Liver (tissue), 9 donors: ENCODE data around the gene AGAP2. TPM values are rescaled to one million over a fixed set of nuclear protein-coding genes. Genes with fewer than 3 reads are reported as not detected.

ENCODE experiments used
- DNase-seq: peaks from one replicate; pipeline ENCODE4 v3.0.0-alpha.2; 2017; ENCODE audit warnings: low spot score
- H3K27ac ChIP-seq, 2 donors: one replicate each; pipeline ENCODE4 v1.7.0; 2013; ENCODE audit warnings: inconsistent platforms in 2 of 2, low read length in 2 of 2, control low read depth in 1 of 2, low read depth in 1 of 2, mild to moderate bottlenecking in 1 of 2
- H3K27me3 ChIP-seq, 4 donors: one replicate each; pipeline versions ENCODE4 v1.6.1 to v1.7.0; 2013; ENCODE audit warnings: low read length in 3 of 4, inconsistent platforms in 1 of 4, mild to moderate bottlenecking in 1 of 4, moderate library complexity in 1 of 4; ENCODE audit not compliant: control insufficient read depth in 4 of 4, insufficient read depth in 4 of 4
- H3K36me3 ChIP-seq, 4 donors: one replicate each; pipeline versions ENCODE4 v1.6.1 to v1.7.0; 2013; ENCODE audit warnings: low read length in 3 of 4, mild to moderate bottlenecking in 3 of 4, low read depth in 1 of 4, moderate library complexity in 1 of 4; ENCODE audit not compliant: control insufficient read depth in 4 of 4, insufficient read depth in 3 of 4
- H3K4me1 ChIP-seq, 4 donors: one replicate each; pipeline versions ENCODE4 v1.6.1 to v1.7.0; 2013; ENCODE audit warnings: low read length in 3 of 4, mild to moderate bottlenecking in 3 of 4, moderate library complexity in 1 of 4; ENCODE audit not compliant: control insufficient read depth in 4 of 4, insufficient read depth in 4 of 4
- H3K4me3 ChIP-seq, 3 donors: one replicate each; pipeline versions ENCODE4 v1.6.1 to v1.7.0; 2013; ENCODE audit warnings: low read length in 3 of 3, control low read depth in 1 of 3, low read depth in 1 of 3, mild to moderate bottlenecking in 1 of 3
- H3K9ac ChIP-seq, 2 donors: one replicate each; pipeline ENCODE4 v1.7.0; 2013; ENCODE audit warnings: low read length in 2 of 2, mild to moderate bottlenecking in 2 of 2, moderate library complexity in 2 of 2, control low read depth in 1 of 2, low read depth in 1 of 2
- H3K9me3 ChIP-seq, 4 donors: one replicate each; pipeline versions ENCODE4 v1.6.1 to v1.7.0; 2013; ENCODE audit warnings: low read length in 3 of 4; ENCODE audit not compliant: control insufficient read depth in 4 of 4
- EGR1 ChIP-seq, 2 donors: IDR thresholded peaks; 2 replicates each; pipeline ENCODE4 v1.6.1; 2016 to 2018; ENCODE audit warnings: antibody characterized with exemption in 2 of 2, low read depth in 2 of 2
- FOXA1 ChIP-seq: IDR thresholded peaks from 2 replicates; pipeline ENCODE4 v1.6.1; 2016; ENCODE audit warnings: antibody characterized with exemption
- FOXA2 ChIP-seq: IDR thresholded peaks from 2 replicates; pipeline ENCODE4 v1.6.1; 2016; ENCODE audit warnings: antibody characterized with exemption
- GABPA ChIP-seq, 2 donors: IDR thresholded peaks in 1 of 2; conservative IDR thresholded peaks in 1 of 2; 2 replicates each; pipeline ENCODE4 v1.6.1; 2016; ENCODE audit warnings: antibody characterized with exemption in 2 of 2, mild to moderate bottlenecking in 1 of 2, moderate library complexity in 1 of 2
- HNF4G ChIP-seq: IDR thresholded peaks from 2 replicates; pipeline ENCODE4 v1.6.1; 2016; ENCODE audit warnings: antibody characterized with exemption
- NR2F2 ChIP-seq: IDR thresholded peaks from 2 replicates; pipeline ENCODE4 v1.6.1; 2016; ENCODE audit warnings: antibody characterized with exemption
- RAD21 ChIP-seq, 2 donors: IDR thresholded peaks; 2 replicates each; pipeline ENCODE4 v1.6.1; 2016; ENCODE audit warnings: antibody characterized with exemption in 2 of 2, mild to moderate bottlenecking in 2 of 2
- RXRA ChIP-seq, 2 donors: IDR thresholded peaks; 2 replicates each; pipeline ENCODE4 v1.6.1; 2017 to 2018; ENCODE audit warnings: antibody characterized with exemption in 2 of 2, mild to moderate bottlenecking in 1 of 2
- SP1 ChIP-seq: IDR thresholded peaks from 2 replicates; pipeline ENCODE4 v1.6.1; 2018; ENCODE audit warnings: antibody characterized with exemption, mild to moderate bottlenecking
- YY1 ChIP-seq: IDR thresholded peaks from 2 replicates; pipeline ENCODE4 v1.6.1; 2016; ENCODE audit warnings: antibody characterized with exemption, mild to moderate bottlenecking
- WGBS: extraction: QIAGEN DNeasy Blood & Tissue Kit; methylation state at CpG from one replicate; pipeline ENCODE4 v1.1.7; 2013; 5-methylcytosine and 5-hydroxymethylcytosine counted together
- polyA plus RNA-seq, 2 donors: library from polyadenylated mRNA; stranded (reverse) in 1 of 2; unstranded in 1 of 2; fragments of 200-250 nt in 1 of 2; fragments of >200 nt in 1 of 2; fragmentation: Nextera tagmentation in 1 of 2; extraction: Ambion mirVana in 1 of 2; gene quantifications; one replicate each; pipeline versions ENCODE4 v1.2.1 to v1.2.3, GENCODE V29; 2013 to 2015
- total RNA-seq, 2 donors: library from RNA; depleted of rRNA; stranded (reverse); fragments of >200 nt; gene quantifications; one replicate each; pipeline ENCODE4 v1.2.3, GENCODE V29; 2014
- TF ChIP-seq, protein P1 (sequence below): IDR thresholded peaks from 2 replicates; pipeline ENCODE4 v1.6.1; 2016; ENCODE audit warnings: antibody characterized with exemption
- TF ChIP-seq, protein P2 (sequence below): IDR thresholded peaks from 2 replicates; pipeline ENCODE4 v1.6.1; 2016; ENCODE audit warnings: antibody characterized with exemption, mild to moderate bottlenecking
- donor health status: healthy.
- donor health status: healthy.
- donor health status: healthy.
- donor health status: healthy.
- donor health status: healthy.

The AGAP2 gene
- total and polyA plus RNA-seq, 4 donors: 0.18 to 1.7 (median 0.64) TPM

GRCh38 chr12:57724936-57725740, 13.4 kb downstream of the AGAP2 start (continued):
- no peak for TF ChIP-seq HNF4G
- no peak for TF ChIP-seq SP1
- TF ChIP-seq YY1: no peak
- TF ChIP-seq, protein P1, sequence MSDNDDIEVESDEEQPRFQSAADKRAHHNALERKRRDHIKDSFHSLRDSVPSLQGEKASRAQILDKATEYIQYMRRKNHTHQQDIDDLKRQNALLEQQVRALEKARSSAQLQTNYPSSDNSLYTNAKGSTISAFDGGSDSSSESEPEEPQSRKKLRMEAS: no peak
- no peak for TF ChIP-seq NR2F2
- no peak for TF ChIP-seq FOXA2
- TF ChIP-seq RAD21 (IDR thresholded peaks at IDR 0.05): no peak
- no peak for TF ChIP-seq GABPA (IDR thresholded peaks at IDR 0.05 in 1 of 2, conservative IDR thresholded peaks at IDR 0.05 in 1 of 2)

DNA sequence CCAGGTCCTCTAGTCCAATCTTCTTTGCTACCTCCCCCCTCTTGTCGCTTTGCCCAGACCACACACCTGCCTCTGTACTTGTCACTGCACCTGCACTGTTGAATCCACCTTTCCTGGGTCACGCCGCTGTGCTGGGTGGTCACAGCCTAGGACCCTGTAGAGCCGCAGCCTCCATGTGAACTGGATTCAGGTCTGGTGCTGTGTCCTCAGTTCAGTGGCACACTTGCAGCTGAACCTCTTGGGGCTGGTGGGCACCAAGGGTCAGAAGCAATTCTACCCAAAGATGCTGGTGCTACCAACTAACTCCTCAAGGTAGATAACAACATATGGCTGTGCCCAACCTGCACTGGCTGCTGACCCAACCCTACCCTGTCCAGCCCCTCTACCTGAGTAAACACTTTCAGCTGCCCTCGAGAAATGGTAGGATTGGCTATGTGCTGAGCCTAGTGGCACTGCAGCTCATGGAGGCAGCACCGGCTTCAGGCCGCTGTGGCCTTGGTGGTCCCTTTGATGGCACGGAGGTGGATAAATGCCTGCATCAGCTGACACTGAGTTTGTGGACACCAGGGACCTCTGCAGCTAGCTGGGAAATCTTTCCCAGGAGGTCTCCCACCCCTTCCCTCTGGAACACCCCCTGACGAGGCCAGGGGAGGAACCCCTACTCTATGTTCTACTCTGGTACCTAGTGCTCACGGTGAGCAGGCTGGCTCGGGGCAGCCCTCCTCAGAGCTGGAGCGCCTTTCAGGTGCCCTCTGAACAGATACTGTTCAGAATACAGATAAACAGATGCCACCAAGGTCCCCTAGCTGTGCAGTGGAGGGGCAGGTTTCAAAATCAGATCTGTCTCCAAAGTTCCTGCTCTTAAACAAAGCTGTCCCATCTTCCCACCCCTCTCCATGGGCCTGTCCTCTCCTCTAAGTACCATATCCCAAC, 14.3 kb downstream of the AGAP2 start:
- 79% methylated on average over 12 of the region's 12 CpGs for WGBS
- Histone ChIP-seq H3K36me3 (peaks cover 2 to 25% (median 19%) of the 10 kb centered on the region in 4 donors), H3K4me3 (no peak overlapping the region), H3K9me3 (no peaks in the 10 kb centered on the region), H3K9ac (no peak overlapping the region), H3K4me1 (peaks cover 0 to 14% (median 9%) of the 10 kb centered on the region in 4 donors), H3K27me3 (no peaks in the 10 kb centered on the region), H3K27ac (no peak overlapping the region)
- TF ChIP-seq FOXA2: no peak
- TF ChIP-seq, protein P2, sequence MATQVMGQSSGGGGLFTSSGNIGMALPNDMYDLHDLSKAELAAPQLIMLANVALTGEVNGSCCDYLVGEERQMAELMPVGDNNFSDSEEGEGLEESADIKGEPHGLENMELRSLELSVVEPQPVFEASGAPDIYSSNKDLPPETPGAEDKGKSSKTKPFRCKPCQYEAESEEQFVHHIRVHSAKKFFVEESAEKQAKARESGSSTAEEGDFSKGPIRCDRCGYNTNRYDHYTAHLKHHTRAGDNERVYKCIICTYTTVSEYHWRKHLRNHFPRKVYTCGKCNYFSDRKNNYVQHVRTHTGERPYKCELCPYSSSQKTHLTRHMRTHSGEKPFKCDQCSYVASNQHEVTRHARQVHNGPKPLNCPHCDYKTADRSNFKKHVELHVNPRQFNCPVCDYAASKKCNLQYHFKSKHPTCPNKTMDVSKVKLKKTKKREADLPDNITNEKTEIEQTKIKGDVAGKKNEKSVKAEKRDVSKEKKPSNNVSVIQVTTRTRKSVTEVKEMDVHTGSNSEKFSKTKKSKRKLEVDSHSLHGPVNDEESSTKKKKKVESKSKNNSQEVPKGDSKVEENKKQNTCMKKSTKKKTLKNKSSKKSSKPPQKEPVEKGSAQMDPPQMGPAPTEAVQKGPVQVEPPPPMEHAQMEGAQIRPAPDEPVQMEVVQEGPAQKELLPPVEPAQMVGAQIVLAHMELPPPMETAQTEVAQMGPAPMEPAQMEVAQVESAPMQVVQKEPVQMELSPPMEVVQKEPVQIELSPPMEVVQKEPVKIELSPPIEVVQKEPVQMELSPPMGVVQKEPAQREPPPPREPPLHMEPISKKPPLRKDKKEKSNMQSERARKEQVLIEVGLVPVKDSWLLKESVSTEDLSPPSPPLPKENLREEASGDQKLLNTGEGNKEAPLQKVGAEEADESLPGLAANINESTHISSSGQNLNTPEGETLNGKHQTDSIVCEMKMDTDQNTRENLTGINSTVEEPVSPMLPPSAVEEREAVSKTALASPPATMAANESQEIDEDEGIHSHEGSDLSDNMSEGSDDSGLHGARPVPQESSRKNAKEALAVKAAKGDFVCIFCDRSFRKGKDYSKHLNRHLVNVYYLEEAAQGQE: no peak
- no peak for TF ChIP-seq RXRA (IDR thresholded peaks at IDR 0.05)
- no peak for TF ChIP-seq FOXA1
- TF ChIP-seq YY1: no peak
- no peak for DNase-seq

GRCh38 chr12:57723630-57723962, 14.9 kb downstream of the AGAP2 start:
- Histone ChIP-seq H3K27ac (no peak overlapping the region), H3K36me3 (peaks cover 7 to 32% (median 25%) of the 10 kb centered on the region in 4 donors), H3K4me1 (peaks cover 0 to 14% (median 9%) of the 10 kb centered on the region in 4 donors), H3K27me3 (no peaks in the 10 kb centered on the region), H3K4me3 (no peak overlapping the region), H3K9me3 (no peaks in the 10 kb centered on the region), H3K9ac (no peak overlapping the region)
- WGBS: 76% methylated on average over 2 of the region's 2 CpGs
- no peak for DNase-seq
- TF ChIP-seq NR2F2 (no peak), EGR1 (IDR thresholded peaks at IDR 0.05; ENCODE audit: low read depth in 2 of 2) (no peak)
- TF ChIP-seq, protein P2: no peak
